ENCODE measurements around the gene ASGR1.
"Not testable (repeated sequence)": the region's sequence is repeated elsewhere in the genome, so short reads cannot be mapped to it uniquely, and the experiment has no call there.

Gene ASGR1

GRCh38 chr17:7190276-7190917, 11.2 kb upstream of the ASGR1 start:
- no peak for DNase-seq

GRCh38 chr17:7186241-7186640, 7.1 kb upstream of the ASGR1 start:
- DNase-seq: no peak

GRCh38 chr17:7184647-7185046, 5.5 kb upstream of the ASGR1 start:
- DNase-seq: no peak

- no peak for DNase-seq
These were observed 4.9 kb upstream of the ASGR1 start for GRCh38 chr17:7184091-7184488.

GRCh38 chr17:7183433-7184090, 4.4 kb upstream of the ASGR1 start:
- no peak for DNase-seq

- not testable (repeated sequence) for DNase-seq
These were observed 2.9 kb upstream of the ASGR1 start for GRCh38 chr17:7182101-7182500.

GRCh38 chr17:7178973-7179316, 225 bp downstream of the ASGR1 start:
- no peak for DNase-seq

- no peak for DNase-seq
These were observed 1.2 kb downstream of the ASGR1 start for GRCh38 chr17:7177954-7178477.

- DNase-seq: peak; percentile 69 to 71
These were observed 1.8 kb downstream of the ASGR1 start for GRCh38 chr17:7177191-7177953.

- no peak for DNase-seq
These were observed 2.4 kb downstream of the ASGR1 start for GRCh38 chr17:7176841-7177190.

GRCh38 chr17:7176107-7176840, 2.9 kb downstream of the ASGR1 start:
- DNase-seq: no peak

GRCh38 chr17:7175330-7175733, 3.8 kb downstream of the ASGR1 start:
- DNase-seq: no peak

- DNase-seq: no peak
These were observed 4.4 kb downstream of the ASGR1 start for GRCh38 chr17:7174603-7175326.

GRCh38 chr17:7173687-7174602, 5.2 kb downstream of the ASGR1 start:
- peak; percentile 55 to 57 for DNase-seq

- not testable (repeated sequence) for DNase-seq
These were observed 6.5 kb downstream of the ASGR1 start for GRCh38 chr17:7172522-7173191.

- DNase-seq: not testable (repeated sequence)
These were observed 9.6 kb downstream of the ASGR1 start for GRCh38 chr17:7169565-7169908.

GRCh38 chr17:7168841-7169564, 10.2 kb downstream of the ASGR1 start:
- not testable (repeated sequence) for DNase-seq

GRCh38 chr17:7167832-7168231, 11.3 kb downstream of the ASGR1 start:
- no peak for DNase-seq

GRCh38 chr17:7166873-7167272, 12.3 kb downstream of the ASGR1 start:
- no peak for DNase-seq

- DNase-seq: not testable (repeated sequence)
These were observed 19.6 kb downstream of the ASGR1 start for GRCh38 chr17:7159571-7159970.

Data from stimulated activated CD4-positive, alpha-beta T cell treated with anti-CD3 and anti-CD28 coated beads, Interleukin-2, amount 100 ng/mL, for 24 hours (primary cell).